HuH-7.5 (cell line): ENCODE results near the gene MAP2K2.
"Not testable (repeated sequence)": the region's sequence is repeated elsewhere in the genome, so short reads cannot be mapped to it uniquely, and the experiment has no call there.

Experiments
- DNase-seq: peaks from one replicate; pipeline ENCODE4 v3.0.0; 2011; ENCODE audit warnings: low spot score

The MAP2K2 gene

GRCh38 chr19:4130744-4131438, 7.0 kb upstream of the MAP2K2 start:
- DNase-seq, result peak; percentile 51

GRCh38 chr19:4129050-4129449, 5.1 kb upstream of the MAP2K2 start:
- not testable (repeated sequence) for DNase-seq

DNA sequence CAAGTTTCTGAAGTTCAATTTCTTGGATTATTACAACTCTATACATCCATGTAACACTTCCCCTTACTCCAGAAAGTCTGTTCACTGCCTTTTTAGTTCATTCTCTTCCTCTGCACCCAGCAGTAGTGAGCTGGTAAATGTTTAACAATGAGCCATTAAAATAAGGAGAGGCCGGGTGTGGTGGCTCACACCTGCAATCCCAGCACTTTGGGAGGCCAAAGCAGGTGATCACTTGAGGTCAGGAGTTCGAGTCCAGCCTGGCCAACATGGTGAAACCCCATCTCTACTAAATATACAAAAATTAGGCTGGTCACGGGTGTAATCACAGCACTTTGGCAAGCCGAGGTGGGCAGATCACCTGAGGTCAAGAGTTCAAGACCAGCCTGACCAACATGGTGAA, 3.4 kb upstream of the MAP2K2 start:
- DNase-seq, result not testable (repeated sequence)

DNA sequence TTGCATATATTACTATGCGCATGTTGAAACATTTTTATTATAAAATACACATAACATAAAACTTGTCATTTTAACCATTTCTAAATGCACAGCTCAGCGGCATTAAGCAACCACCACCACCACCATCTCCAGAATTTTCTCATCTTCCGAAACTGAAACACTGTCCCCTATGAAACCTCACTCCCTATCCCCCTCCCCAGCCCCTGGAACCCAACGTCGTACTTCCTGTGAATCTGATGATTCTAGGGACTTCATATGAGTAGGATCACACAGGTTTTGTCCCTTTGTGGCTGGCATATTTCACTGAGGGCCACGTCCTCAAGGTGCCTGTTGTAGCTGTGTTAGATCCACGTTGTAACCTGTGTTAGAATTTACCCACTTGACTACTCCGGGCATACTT, 716 bp upstream of the MAP2K2 start:
- peak; percentile 3 for DNase-seq

DNA sequence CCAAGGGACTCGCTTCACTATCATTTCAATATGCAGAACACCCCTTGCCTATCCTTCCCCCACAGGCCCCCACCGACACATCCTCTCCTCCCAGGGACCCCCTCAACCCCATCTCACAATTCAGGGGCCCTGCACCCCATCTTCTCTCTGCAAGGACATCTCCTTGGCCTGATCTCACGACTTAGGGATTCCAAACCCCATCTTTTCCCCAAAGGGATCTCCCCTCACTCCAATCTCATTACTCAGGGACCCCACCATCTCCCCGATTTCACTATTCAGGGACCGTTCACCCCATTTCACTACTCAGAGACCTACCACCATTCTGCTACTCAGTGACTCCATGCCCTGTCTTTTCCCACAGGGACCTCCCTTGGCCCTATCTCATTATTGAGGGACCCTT, 1.4 kb downstream of the MAP2K2 start:
- DNase-seq, result peak; percentile 3

DNA sequence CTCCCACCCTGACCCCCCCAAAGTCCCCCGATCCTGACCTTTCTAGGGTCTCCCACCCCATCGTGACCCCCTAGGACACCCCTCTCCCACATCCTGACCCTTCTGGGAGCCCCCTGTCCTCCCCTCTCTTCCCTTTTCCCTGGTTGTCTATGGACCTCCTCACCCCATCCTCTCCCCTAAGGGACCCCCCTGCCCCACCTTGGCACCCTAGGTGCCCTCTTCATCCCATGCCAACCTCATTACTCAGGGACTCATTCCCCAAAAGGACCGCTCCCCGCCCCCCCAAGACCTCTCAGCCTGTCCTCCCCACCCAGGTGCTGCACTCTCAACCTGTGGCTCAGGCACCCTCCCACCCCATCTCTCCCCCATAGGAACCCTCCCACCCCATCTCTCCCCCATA, 2.1 kb downstream of the MAP2K2 start:
- DNase-seq, result no peak

GRCh38 chr19:4121273-4121612, 2.7 kb downstream of the MAP2K2 start:
- DNase-seq, result peak; percentile 1

GRCh38 chr19:4120559-4121272, 3.2 kb downstream of the MAP2K2 start:
- DNase-seq, result peak; percentile 2

DNA sequence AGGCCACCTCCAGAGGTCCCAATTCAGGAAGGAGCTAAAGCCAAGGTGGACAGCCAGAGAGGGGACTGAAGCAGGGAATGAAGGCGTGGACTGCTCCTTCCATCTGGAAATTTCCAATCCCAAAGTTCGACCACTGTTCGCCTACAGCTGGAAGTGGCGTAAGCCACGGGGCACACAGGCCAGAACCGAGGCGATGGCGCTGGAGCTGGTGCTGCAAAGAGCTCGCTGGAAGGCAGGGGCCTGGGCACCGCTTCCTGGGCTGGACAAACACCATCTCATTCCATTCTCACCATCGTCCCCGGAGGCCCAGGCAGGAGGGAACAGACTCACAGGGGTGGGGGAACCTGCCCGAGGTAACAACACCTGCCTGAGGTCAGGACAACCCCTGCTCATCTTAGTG, 4.2 kb downstream of the MAP2K2 start:
- DNase-seq, result peak; percentile 4

DNA sequence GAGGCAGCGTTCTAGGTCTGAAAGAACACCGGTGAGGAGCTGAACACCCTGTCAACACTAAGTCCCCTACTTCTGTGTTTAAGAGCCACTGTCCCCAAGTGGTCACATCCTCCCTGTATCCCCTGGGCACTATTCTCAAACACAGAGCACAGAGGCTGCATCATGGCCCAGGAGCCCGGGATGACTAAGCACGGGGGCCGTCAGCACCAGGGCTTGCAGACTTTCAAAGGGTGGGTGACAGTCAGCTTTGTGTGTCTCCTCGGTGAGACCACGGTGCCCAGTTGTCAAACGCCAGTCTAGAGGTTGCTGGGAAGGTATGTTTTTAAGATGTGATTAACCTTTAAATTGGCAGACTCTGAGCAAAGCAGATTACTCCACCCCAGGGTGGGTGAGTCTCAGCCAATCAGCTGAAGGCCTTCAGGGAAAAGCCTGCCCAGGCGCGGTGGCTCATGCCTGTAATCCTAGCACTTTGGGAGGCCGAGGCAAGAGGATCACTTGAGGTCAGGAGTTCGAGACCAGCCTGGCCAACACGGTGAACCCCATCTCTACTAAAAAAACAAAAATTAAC, 8.0 kb downstream of the MAP2K2 start:
- DNase-seq, result no peak

- DNase-seq, result no peak
Measured at GRCh38 chr19:4115050-4115817, 8.7 kb downstream of the MAP2K2 start.

GRCh38 chr19:4114181-4114580, 9.7 kb downstream of the MAP2K2 start:
- DNase-seq, result no peak

- no peak for DNase-seq
Measured at GRCh38 chr19:4113398-4114088, 10.4 kb downstream of the MAP2K2 start.

DNA sequence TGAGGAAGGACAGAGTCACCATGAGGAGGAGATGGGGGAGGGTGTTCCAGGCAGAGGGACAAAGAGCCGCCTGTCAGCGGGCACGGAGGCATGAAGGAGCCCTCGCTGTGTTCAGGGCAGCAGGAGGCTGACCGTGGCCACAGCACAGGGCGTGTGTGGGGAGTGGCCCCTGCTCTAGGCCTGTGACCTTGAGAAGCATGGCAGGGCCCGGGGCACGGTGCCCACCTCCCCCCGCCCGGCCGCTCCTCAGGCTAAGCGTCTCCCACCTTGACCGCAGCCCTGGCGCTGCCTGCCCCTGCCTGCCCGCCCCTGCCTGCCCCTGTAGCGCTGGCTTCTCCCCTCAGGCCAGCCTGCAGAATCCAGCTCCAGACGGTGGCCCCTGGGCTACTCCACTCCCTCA, 11.6 kb downstream of the MAP2K2 start:
- DNase-seq, result no peak

GRCh38 chr19:4109626-4109945, 14.3 kb downstream of the MAP2K2 start:
- no peak for DNase-seq

- DNase-seq, result no peak
Measured at GRCh38 chr19:4108767-4109625, 14.9 kb downstream of the MAP2K2 start.

DNA sequence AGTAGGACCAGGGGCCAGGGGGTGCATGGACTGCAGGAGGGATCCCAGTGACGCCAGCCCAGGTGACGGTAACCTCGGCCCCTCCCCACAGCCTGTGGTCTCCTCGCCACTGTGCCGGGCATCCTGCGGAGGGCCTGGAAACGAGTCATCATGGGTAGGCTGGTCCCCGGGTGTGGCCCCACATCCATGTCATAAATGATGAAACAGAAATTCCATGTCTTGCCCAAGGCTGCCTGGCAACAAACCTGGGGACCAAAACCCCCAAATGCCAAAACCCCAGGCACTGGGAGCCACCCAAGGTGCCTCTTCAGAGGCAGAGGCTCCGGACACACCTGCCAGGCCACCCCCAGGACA, 20.9 kb downstream of the MAP2K2 start:
- no peak for DNase-seq

GRCh38 chr19:4102339-4103079, 21.4 kb downstream of the MAP2K2 start:
- DNase-seq, result no peak

GRCh38 chr19:4101496-4101770, 22.5 kb downstream of the MAP2K2 start:
- no peak for DNase-seq

GRCh38 chr19:4100647-4101495, 23.1 kb downstream of the MAP2K2 start:
- no peak for DNase-seq
